DMS53 treated with DMSO at 0.1 percent for 48 hours (cell line): ENCODE results near the gene TENT5D.
"Not testable (repeated sequence)": the region's sequence is repeated elsewhere in the genome, so short reads cannot be mapped to it uniquely, and the experiment has no call there.

Experiments used
- DNase-seq: peaks from one replicate; lab custom pipeline; 2025; ENCODE audit not compliant: unreplicated experiment; lab: John Stamatoyannopoulos, UW

Gene TENT5D

DNA sequence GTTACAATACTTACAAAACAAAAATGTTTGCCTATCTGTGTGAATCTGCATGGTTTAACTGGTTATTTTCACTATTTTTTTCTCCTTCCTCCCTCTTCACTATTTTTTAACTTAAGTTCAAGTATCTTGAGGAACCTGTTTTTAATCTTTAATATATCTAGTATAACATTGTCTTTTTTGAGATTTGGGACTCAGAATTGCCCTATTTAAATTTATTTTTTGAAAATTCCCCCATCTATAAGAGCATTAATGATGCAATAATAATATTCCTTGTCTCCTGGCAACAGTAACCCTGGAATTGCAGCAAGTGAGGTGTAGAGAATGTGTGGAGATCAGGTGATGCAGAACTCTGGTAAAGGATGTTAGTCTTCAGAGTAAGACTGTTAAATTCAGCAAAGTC lies at the start of gene TENT5D:
Gene TENT5D, plus strand, starts transcription at position 301 of the 400 bp plus-strand sequence. CDS start 22,093 bp downstream, outside the sequence.
- no peak for DNase-seq

DNA sequence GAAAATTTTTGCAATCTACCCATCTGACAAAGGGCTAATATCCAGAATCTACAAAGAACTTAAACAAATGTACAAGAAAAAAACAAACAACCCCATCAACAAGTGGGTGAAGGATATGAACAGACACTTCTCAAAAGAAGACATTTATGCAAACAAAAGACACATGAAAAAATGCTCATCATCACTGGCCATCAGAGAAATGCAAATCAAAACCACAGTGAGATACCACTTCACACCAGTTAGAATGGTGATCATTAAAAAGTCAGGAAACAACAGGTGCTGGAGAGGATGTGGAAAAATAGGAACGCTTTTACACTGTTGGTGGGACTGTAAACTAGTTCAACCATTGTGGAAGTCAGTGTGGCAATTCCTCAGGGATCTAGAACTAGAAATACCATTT lies 34.6 kb upstream of the TENT5D start:
- not testable (repeated sequence) for DNase-seq

DNA sequence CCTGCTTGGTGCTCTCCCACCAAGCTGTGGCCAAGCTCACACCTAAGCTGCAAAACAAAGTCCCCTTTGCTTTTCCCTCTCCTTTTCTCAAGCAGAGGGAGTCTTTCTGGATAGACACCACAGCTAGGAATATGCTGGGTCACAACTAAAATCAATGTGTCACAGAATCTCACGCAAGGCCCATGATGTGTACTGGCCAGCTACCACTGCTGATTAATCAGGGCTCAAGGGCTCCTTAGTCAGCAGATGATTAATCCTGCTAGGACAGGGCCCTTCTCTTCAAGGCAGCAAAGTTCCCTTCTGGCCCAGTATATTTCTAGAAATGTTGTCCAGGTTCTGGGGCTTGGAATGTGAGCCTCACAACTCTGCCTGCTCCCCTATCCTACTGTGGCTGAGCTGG lies 32.0 kb upstream of the TENT5D start:
- no peak for DNase-seq

DNA sequence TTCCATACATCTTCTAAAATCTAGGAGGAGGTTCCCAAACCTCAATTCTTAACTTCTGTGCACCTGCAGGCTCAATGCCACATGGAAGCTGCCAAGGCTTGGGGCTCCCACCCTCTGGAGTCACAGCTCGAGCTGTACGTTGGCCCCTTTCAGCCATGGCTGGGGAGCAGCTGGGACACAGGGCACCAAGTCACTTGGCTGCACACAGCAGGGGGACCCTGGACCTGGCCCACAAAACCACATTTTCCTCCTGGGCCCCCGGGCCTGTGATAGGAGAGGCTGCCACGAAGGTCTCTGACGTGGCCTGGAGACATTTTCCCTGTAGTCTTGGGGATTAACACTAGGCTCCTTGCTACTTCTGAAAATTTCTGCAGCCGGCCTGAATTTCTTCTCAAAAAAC lies 8.2 kb upstream of the TENT5D start:
- DNase-seq = no peak

- no peak for DNase-seq
These were observed 2.8 kb downstream of the TENT5D start for GRCh38 chrX:80423000-80423399.

DNA sequence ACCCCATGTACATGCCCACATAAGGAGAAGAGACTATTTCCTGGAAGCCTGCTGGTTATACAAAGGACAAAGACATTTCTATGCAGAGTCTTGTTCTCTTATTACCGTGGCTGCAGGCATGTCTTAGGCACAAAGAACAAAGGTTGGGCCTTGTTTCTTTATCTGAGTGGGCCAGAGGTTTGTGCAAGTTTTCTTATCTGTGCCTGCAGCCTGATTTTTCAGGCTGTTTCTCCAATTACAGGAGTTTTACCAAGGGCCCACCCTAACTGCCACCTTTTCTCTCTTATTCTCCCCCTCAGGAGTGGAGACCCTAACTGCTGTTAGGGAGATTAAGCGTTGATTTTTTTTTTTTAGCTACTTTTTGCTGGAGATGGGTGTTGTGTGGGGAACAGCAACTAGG lies 3.5 kb downstream of the TENT5D start:
- no peak for DNase-seq

- DNase-seq = no peak
These were observed 10.7 kb downstream of the TENT5D start for GRCh38 chrX:80430826-80431504.

DNA sequence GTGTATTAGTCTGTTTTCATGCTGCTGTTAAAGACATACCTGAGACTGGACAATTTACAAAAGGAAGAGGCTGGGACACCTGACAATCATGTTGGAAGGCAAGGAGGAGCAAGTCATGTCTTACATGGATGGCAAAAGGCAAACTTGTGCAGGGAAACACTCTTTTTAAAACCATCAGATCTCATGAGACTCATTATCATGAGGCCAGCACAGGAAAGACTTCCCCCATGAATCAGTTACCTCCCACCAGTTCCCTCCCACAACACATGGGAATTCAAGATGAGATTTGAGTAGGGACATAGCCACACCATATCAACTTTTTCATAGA lies 11.2 kb downstream of the TENT5D start:
- DNase-seq = no peak

GRCh38 chrX:80432441-80432840 lies 12.2 kb downstream of the TENT5D start:
- DNase-seq = no peak

GRCh38 chrX:80432863-80433262 lies 12.6 kb downstream of the TENT5D start:
- DNase-seq = no peak

DNA sequence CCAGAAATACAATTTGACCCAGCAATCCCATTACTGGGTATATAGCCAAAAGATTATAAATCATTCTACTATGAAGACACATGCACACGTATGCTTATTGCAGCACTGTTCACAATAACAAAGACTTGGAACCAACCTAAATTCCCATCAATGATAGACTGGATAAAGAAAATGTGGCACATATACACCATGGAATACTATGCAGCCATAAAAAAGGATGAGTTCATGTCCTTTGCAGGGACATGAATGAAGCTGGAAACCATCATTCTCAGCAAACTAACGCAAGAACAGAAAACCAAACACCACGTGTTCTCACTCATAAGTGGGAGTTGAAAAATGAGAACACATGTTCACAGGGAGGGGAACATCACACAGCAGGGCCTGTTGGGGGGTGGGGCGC lies 47.9 kb downstream of the TENT5D start:
- not testable (repeated sequence) for DNase-seq

DNA sequence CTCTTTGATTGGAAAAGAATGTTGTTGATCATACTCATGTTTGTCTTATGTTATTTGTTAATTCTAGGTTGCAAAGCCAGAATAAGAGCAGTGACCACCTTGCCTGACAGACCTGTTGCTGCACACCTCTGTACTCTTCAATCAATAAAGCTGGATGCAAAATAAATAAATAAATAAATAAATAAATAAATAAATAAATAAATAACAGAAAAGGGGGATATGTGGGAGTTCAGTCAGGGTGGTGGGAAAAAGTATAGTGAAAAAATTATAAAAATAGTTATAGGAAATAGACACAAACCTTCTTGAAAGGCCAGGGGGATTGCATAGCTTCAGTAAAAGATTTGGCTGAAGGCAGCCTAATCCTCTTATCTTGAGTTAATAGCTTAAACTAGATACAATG lies 51.3 kb downstream of the TENT5D start:
- no peak for DNase-seq

DNA sequence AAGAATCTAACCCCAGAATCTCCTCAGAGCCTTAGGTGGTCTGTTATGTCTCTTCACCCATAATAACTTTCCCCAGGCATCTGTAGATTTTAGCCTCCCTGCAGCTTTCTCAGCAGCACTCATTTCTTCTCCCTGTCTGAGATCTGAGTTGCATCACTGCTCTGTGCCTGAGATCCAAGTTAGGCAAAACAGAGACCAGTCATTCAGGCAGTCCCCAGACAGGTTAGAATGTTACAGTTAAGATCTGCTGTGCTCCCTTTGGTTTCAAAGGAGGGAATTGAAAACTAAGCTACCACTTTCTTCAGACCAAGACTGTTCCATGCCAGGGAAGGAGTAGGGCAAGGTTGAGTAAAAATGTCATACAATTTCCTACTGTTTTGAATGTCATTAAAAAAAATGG lies 65.3 kb downstream of the TENT5D start:
- DNase-seq = no peak

GRCh38 chrX:80486299-80486698 lies 66.1 kb downstream of the TENT5D start:
- no peak for DNase-seq

- DNase-seq = no peak
These were observed 68.9 kb downstream of the TENT5D start for GRCh38 chrX:80489166-80489565.
